ENCODE results near the gene PMIS2. TPM values are rescaled to one million over a fixed set of nuclear protein-coding genes. Genes with fewer than 3 reads are reported as not detected.

PMIS2 gene
- total RNA-seq, 1 donor from 2014 or later = not detected

DNA sequence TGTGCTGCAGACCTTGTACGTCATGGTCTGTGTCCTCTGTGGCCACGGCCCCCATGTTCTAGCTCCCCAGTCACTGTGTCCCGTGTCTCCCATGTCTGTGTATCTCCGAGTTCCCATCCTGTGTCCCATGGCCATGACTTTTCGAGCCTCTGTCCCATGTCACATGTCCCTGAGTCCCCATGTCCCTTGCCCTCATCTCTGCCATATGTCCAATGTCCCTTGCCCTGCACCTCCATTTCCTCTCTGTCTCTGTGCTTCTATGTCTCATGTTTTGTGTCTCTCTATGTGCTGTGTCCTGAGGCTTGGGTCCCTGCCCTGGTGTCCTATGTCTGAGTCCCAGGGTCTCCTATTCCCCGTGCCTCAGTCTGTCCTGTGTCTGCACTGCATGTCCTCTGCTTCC, 24.5 kb upstream of the PMIS2 start:
- no peaks in the 10 kb centered on the region for H3K9me3 Mint-ChIP-seq
- H3K4me3 Mint-ChIP-seq = no peak overlapping the region
- no peaks in the 10 kb centered on the region for H3K36me3 Mint-ChIP-seq
- peaks cover 4% of the 10 kb centered on the region for H3K4me1 Mint-ChIP-seq (ENCODE audit: unreplicated experiment)
- no peak overlapping the region for H3K27ac Mint-ChIP-seq
- TF ChIP-seq, protein P1, sequence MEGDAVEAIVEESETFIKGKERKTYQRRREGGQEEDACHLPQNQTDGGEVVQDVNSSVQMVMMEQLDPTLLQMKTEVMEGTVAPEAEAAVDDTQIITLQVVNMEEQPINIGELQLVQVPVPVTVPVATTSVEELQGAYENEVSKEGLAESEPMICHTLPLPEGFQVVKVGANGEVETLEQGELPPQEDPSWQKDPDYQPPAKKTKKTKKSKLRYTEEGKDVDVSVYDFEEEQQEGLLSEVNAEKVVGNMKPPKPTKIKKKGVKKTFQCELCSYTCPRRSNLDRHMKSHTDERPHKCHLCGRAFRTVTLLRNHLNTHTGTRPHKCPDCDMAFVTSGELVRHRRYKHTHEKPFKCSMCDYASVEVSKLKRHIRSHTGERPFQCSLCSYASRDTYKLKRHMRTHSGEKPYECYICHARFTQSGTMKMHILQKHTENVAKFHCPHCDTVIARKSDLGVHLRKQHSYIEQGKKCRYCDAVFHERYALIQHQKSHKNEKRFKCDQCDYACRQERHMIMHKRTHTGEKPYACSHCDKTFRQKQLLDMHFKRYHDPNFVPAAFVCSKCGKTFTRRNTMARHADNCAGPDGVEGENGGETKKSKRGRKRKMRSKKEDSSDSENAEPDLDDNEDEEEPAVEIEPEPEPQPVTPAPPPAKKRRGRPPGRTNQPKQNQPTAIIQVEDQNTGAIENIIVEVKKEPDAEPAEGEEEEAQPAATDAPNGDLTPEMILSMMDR (conservative IDR thresholded peaks at IDR 0.05) = no peak
- peaks cover 55% of the 10 kb centered on the region for H3K27me3 Mint-ChIP-seq
- no peak for DNase-seq (ENCODE audit: extremely low spot score, unreplicated experiment)

DNA sequence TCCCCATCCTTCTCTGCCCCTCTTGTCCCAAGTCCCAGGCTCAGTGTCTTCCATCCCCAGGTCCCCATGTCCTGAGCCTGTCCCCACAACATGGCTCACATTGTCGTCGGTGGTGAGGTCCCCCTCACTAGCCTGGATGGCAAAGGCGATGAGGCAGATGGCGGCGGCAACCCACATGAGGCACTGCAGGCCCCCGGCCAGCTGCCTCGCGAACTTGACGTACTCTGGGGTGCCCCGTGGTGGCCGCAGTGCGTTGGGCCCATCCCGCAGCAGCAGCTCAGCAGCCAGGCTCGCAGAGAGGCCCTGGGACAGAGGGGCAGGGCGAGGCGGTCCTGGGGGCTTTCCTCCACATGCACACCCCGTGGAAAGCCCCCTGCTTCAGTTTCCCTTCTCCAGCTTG, 23.6 kb upstream of the PMIS2 start:
- no peak overlapping the region for H3K4me3 Mint-ChIP-seq
- H3K36me3 Mint-ChIP-seq = no peaks in the 10 kb centered on the region
- TF ChIP-seq, protein P1 (conservative IDR thresholded peaks at IDR 0.05) = no peak
- peaks cover under 1% of the 10 kb centered on the region for H3K4me1 Mint-ChIP-seq (ENCODE audit: unreplicated experiment)
- H3K9me3 Mint-ChIP-seq = no peaks in the 10 kb centered on the region
- DNase-seq (ENCODE audit: extremely low spot score, unreplicated experiment) = no peak
- no peak overlapping the region for H3K27ac Mint-ChIP-seq
- H3K27me3 Mint-ChIP-seq = peaks cover 52% of the 10 kb centered on the region

DNA sequence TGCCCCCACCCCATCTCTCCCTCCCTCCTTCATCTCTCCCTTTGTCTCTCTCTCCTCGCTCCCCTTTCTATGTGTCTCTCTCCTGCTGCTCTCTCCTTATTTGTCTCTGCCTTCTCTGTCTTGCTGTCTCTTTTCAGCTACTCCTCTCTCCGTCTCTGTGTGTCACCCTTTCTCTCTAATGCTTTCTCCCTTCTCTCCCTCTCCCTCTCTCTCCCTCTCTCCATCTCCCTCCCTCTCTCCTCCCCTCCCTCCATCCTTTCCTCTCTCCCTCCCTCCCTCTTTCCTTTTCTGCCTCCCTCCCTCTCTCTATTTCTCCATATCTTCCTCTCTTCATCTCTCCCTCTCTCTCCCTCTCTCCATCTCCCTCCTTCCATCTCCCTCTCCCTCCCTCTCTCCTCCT, 23.2 kb upstream of the PMIS2 start:
- DNase-seq (ENCODE audit: extremely low spot score, unreplicated experiment) = no peak
- Mint-ChIP-seq H3K4me3 (no peak overlapping the region), H3K4me1 (ENCODE audit: unreplicated experiment) (no peaks in the 10 kb centered on the region), H3K9me3 (no peaks in the 10 kb centered on the region), H3K27ac (no peak overlapping the region), H3K36me3 (no peaks in the 10 kb centered on the region), H3K27me3 (peaks cover 50% of the 10 kb centered on the region)
- TF ChIP-seq, protein P1 (conservative IDR thresholded peaks at IDR 0.05) = no peak

DNA sequence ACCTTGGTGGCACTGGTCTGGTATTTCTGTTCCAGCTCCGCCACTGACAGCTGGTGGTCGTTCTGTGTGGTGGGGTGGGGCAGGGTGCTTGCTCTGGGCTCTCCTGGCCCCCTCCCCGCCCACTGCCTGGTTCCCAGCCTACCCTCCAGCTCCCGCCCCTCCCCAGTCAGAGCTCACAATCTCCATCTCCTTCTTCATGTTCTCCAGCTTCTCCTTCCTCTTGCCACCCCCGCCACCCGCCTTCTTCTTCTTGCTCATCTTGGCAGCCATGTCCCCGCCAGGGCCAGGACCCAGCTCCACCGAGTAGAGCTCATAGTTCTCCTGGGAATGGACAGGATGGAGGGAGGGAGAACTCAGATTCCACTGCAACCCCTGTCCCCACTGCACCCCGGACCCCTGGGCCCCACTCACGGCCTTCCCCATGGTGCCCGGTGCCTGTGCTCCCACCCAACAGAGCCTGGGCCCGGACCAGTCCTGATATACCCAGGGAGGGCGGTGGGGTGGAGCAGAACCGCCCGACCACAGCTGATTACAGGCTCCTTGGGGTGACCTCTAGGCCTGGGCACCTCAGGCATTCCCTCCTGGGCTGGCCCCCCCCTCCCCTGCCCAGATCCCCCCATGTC, 22.7 kb upstream of the PMIS2 start, which contains the start of gene ATP4A:
TSS of gene ATP4A (minus strand) at position 452 of the 623 bp plus-strand sequence. CDS start at position 423, 29 bp downstream.
- no peak for DNase-seq (ENCODE audit: extremely low spot score, unreplicated experiment)
- TF ChIP-seq, protein P1 (conservative IDR thresholded peaks at IDR 0.05) = no peak
- Mint-ChIP-seq H3K9me3 (no peaks in the 10 kb centered on the region), H3K36me3 (no peaks in the 10 kb centered on the region), H3K4me1 (ENCODE audit: unreplicated experiment) (no peaks in the 10 kb centered on the region), H3K4me3 (no peak within 1 kb of the TSS), H3K27ac (no peak within 1 kb of the TSS), H3K27me3 (peaks cover 47% of the 10 kb centered on the region)

DNA sequence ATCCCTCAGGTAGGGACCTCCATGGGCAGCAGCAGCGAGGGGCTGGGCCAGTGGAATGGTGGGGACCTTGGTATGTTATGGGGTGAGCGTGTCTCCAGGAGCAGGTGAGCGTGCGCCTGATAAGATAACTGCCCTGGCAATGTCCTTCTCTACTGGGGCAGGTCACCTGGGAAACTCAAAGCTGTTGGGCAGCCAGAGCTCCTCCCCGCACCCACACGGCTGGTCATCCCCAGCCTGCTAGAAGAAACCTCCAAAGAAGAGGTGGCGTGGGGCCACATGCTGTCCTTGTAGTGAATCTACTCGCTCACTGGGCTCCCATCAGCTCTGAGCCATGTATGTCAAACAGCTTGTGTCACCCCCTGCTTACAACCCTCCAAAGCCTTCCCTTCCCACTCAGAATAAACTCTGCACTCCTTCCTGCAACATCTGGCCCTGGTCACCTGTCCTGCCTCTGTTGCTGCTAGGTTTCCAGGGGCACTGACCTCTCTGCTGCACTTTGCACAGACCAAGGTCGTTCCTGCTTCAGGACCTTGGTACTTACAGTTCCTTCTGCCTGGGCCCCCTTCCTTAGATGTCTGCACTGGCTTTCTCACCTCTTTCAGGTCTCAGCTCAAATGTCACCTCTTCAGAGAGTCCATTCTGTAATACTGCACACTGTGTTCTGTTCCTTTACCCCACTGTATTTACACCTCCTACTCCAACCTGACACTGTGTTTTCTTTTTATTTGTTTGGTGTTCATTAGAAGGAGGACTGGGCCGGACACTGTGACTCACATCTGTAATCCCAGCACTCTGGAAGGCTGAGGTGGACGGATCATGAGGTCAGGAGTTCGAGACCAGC, 20.7 kb upstream of the PMIS2 start:
- no peak for DNase-seq (ENCODE audit: extremely low spot score, unreplicated experiment)
- TF ChIP-seq, protein P1 (conservative IDR thresholded peaks at IDR 0.05) = no peak
- Mint-ChIP-seq H3K4me1 (ENCODE audit: unreplicated experiment) (no peaks in the 10 kb centered on the region), H3K36me3 (no peaks in the 10 kb centered on the region), H3K9me3 (no peaks in the 10 kb centered on the region), H3K4me3 (no peak overlapping the region), H3K27ac (no peak overlapping the region), H3K27me3 (peaks cover 32% of the 10 kb centered on the region)

Measured in type B pancreatic cell (in vitro differentiated cells).